HL-60/S4 treated with phorbol 12-myristate 13-acetate at 8.2 ng/mL for 4 days and 3 days (cell line): ENCODE data around the gene POC1A.

ENCODE experiments used
- in situ Hi-C: fragments of 300-500 bp; cut with MboI; formaldehyde crosslinking; loops from 2 replicates; pipeline ENCODE4 v1.15.0; 2022; ENCODE audit warnings: low sequenced_read_pairs

POC1A gene

DNA sequence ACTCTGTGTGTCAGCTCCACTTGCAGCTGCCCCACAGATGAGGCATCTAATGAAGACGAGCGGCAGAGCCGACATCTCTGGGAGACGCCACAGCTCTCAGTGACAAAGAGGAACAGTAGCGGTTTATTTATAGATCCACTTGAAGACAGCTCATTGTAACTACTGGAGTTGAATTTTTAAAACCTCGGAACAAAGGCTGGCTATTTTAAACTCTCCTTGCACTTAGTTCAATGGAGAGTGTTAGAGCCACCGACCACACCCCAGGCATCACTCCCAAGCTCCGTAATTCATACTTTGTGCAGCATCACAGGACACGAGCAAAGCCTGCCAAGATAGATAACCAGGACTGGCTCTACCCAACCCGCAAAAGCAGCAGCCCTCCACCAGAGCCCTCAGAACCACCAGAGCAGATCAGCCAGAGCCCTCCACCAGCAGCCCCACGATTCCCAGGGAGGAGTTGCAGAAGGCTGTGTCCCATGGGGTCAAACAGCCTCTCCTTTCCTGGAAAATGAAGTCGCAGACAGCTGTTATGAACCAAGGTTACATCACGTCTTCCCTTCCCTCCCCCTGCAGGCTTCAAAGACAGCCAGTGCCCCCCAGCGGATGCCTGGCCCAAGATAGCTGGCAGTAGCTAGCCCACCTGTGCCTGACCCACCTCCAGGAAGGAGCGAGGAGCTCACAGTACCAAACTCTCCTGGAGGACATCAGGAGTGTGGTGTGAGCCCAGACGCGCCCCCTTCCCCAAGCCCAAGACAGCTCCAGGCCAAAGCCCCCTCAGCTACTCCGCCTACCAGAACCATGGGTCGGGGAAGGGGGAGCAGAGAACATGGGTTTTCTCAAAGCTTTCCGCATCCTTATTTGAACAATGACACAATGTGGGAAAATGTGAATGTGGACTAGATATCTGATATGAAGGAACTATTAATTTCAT, 45.7 kb downstream of the POC1A start:
- in situ Hi-C loops = no loop called here

DNA sequence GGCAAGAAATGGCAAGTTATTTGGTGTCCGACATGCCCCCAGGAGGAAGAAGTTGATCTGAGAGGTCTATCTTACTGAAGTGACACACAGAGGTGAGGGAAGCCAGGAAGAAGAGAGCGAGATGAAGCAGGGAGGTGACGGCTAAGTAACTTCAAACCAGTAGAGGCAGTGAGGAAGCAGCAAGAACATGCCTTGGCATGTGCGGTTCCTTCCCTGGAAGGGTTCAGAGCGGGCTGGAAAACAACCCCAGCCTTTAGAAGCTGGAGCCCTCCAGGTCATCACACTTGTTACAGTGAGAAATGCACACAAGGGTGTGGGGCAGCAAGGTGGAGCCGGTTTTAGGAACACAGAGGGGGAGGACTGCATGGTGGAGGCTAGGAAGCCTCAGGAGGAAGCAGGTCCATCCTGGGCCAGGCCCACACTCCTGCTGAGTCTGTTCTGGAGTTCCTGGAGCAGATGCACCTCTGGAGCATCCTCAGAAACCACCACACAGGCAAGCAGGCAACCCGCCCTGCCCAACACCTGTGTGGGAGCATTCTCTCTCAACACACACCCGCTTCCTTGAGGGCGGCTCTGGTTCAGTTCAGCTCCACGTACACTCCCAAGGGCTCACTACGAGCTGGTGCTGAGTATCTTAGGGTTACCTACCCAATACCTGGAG, 47.1 kb downstream of the POC1A start:
- in situ Hi-C loops = no loop called here

DNA sequence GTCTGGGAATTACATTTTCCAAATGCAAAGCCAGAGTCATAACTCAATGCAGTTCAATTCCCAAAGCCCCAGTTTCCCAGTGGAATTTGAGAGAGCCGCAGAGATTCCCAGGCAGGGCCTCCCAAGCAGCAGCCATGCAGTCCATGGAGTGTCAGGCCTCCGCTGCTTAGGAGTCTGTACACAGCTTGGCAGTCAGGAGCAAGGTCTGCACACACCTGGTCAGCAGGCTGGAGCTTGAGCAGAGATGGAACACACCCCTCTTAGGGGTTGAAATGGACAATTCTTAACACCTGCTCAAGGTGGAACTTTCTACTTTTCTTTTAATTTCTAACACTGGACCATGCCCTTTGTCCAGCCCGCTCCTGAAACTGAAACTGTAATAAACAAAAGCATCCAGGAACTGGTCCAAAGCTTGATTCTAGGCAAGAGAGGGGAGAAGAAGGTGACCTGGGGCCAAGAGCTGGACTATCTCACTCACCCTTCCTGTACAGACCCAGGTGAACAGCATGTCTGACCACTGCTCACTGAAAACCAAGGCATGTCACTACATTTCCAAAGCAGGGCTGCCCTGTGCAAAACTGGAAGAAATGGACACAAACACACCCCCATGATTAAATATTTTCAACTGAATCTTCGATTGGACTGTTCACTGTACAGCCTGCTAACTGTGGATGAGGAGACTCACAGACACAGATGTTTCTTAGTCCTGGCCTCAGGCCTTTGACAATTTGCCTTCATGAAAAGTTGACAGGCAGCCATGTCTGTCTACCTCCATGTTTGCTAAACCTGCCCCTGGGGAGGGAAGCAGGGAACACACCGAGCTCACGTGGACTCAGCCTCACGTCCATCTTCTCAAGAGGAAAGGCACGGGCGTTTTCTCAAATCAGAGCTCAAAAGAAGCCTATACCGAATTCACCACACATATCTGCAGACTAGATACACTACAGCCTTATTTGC, 49.3 kb downstream of the POC1A start:
- in situ Hi-C loops = no loop called here

DNA sequence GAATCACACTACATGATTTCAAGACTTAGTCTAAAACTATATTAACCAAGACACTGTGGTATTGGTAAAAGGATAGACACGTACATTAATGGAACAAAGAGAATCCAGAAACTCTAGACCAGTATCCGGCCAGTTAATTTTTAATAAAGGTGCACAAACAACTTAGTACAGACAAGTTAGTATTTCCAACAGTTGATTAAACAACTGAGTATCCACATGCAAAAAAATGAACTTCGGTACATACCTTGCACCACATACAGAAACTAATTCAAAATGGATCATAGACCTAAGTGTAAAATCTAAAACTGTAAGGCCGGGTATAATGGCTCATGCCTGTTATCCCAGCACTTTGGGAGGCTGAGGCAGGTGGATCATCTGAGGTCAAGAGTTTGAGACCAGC, 51.3 kb downstream of the POC1A start:
- in situ Hi-C loops = no loop called here

DNA sequence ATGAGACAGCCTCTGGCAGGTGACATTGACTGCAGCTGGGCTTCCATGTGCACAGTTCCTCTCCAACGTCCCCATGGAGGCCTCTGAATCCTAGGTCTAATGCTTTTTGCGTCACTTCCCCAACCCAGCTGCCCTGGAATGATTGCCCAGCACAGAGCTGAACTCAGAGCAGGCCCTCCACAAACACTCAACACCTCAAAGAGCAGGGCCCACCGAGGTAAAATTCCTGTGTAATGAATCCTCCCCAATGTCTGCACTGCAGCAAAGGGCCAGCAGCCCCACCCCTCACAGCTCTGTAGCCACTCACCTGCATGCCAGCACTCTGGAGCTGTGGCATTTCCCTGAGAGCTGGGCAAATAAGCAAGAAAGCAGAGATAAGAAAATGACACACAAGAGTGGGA, 55.2 kb downstream of the POC1A start:
- in situ Hi-C loops = no loop called here

DNA sequence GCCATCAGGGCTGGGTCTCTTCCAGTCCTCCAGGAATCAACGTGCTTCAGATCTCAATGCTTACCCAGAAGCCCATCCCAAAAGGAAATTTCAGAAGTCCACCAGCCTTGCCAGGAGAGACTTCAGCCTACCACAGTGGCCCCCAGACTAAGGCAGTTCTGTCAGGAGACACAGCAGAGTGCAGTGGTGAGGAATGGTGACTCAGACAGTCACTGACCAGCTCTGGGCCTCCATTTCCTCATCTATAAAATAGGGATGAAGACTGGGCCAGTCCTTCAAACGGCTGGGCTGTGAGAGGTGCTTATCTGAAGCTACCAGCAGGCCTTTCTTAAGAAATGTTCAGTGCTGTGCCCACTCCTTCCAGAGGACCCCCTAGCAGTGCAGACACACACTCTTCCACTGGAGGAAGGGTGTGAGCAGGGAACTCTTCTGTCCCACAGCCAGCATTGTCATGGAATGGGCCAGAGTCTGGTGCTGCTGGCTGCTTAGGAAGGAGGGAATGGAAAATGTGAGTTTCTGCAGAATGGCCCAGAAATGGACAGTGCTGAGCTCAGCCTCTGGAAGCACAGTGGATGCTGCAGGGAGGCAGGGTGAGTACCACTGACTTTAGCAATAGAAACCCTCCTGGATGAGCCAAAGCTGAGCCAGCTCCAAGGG, 56.2 kb downstream of the POC1A start:
- in situ Hi-C loops = no loop called here

DNA sequence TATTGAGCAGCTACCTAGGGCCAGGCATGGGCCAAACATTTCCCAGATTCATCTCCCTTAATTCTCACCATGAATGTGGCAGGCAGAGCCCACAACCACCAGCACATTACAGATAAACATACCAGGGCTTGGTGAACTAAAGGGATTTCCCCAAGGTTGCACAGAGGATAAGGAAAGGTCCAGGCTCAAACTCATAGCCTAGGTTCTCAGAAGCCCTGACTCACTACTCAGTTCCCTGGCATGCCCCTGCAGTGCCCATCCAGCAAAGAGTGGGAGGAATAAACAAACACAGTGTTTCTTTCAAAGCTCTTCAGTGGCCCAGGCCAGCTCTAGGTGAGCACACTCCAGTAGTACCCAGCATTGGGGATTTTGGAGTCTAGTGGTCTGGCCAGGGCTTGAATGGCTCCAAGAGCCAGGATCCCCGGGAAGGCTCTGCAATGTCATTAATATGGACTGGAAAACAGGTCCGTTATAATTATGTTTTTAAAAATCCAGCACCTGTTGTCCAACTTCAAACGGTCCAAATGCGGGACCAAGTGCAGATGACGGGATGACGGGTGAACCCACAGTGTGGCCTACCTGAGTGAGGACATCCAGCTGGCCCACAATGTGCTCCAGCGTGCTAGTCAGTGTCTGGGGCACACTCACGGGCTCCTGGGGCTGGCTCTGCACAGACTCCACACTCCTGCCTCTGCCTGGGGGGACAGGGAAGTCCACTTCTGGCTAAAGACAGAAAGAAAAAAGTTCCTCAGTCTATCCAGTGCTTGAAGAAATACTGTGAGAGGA, 58.0 kb downstream of the POC1A start:
- in situ Hi-C loops = no loop called here

DNA sequence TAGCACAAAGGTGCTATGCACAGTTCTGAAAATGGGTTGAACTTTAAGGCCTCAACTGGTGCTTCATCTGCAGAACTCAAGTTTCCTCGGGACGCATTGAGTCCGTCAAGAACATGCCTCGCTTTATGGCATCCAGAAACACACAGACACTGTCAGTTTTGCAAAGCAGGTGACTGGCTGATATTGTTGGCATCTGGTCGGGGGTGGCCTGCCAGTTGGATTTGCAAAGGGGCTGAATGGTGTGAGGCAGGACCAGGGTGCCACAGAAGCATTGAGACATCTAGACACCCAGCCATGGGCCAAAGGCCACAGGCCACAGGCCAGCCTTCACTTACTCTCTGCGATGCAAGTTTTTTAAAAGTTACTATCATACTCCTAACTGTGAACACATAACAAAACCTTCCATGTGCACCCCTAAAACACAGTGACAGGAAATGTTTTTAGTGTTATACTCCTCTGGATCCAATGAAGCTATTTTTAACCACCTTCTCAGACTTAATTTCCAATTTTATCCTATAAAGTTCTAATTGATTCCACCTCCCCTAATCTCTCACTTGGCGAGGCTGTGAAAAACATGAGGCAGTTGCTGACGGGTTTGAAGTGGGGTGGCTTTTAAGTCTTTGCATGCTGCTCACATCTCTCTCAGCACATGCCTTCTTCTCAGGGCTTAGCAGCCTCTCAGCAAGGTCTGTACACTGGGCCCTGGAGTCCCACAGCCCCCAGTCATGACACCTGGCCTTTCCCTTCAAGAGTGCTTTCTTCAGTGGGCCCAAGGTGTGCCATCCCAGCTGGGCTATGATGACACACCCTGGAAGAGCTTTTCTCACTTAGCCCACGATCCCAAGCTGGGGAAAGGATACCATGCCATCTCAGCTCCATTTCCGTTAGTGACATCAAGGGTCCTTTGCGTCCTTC, 59.4 kb downstream of the POC1A start:
- in situ Hi-C loops = no loop called here

DNA sequence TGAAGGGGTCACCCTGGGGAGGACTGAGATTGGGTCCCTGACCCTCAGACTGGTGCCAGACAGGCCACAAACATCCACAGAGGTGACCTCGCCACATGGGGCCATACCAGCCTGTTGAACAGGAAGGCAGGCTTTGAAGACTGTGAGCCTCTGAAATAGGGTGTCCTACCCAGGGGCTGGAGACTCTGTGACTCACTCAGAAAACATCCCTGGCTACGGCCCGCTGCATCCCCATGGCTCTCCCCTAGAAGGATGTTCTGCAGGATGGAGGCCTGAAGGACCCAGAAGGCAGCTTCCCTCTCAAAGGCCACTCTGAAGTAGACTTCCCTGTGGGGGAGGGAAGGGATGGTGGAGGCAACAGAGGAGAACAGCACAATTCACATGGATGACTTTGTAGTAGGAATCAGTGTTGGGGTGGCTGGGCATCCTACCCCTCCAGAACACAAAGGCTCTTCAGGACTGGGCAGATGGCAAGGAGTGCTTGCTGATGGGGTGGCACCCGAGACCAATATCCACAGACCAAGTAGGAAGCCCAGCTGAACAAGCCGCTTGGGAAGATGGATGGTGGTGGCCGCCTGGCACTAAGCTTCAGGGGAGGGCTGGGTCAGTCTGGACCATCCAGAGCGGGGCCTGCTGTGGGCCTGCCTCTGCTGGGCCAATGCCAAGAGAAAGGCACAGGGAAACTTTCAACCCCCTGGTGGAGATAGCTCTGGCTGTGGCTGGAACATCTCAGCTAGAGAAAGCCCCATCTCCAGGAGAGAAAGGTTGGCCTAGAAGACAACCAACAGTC, 60.3 kb downstream of the POC1A start:
- in situ Hi-C loops = no loop called here

DNA sequence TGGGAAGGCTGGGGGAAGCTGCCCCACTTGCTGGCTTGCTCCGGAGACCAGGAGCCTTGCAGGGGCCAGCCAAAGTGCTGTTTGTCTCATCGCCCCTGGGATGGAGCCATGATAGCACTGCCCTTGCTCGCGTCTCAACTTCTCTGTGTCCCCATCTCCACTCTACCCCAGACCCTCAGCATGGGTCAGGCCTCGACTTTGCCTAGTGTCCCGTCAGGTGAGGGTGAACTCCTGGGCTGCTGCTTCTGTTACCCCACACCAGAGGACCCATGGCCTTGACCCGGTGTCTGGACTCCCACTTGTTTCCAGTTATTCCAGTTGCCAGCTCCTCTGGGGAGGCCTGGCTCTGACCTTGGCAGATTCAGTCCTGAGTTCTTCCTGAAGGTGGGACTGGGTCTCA, 61.3 kb downstream of the POC1A start:
- in situ Hi-C loops = no loop called here

DNA sequence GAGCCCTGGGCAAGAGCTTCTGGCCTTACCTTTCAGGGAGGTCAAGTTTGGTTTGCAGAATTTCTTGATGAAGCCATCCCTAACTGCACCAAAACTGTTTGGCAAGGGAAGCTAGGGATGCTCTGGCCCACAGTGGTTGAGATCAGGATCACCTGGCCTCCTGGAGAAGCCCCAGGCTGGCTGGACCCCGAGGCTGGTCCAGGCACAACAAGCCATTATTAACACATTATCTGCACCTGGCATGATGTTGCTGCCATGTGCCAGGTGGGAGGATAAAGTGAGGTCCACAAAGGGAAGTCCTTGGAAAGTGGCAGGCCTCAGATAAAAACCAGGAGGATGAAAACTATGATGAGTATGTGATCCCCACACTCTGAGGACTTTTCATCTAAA, 62.0 kb downstream of the POC1A start:
- in situ Hi-C loops = no loop called here

DNA sequence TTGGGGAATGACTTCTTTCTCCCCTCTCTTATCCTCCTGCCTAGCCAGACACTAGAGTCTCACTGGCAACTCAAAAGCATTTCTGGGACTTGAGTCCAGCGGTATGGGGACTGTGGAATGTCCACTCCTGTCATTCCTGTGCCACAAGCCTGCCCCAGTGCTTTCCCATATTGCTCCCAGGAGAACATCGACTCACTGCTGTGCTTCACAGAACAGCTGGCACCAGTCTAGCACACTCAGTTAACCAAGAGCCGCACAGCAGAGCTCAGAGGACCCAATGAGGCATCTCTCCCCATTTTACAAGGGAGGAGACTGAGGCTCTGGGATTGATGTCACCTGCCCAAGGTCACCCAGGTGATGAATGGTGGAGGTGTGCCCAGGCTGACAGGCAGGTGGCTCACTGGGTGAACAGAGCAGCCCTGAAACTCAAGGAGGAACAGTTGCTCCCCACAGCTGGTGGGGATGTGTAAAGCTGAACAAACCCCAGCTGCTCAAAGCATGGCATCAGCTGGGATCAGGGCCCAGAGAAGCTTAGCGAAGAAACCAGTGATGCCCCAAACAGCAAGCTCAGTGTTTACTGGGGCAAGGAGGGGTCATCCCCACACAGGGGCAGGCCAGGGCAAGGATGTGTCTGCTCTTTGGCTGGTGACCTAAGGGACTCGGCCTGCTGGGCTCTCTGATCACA, 62.5 kb downstream of the POC1A start:
- in situ Hi-C loops = no loop called here

DNA sequence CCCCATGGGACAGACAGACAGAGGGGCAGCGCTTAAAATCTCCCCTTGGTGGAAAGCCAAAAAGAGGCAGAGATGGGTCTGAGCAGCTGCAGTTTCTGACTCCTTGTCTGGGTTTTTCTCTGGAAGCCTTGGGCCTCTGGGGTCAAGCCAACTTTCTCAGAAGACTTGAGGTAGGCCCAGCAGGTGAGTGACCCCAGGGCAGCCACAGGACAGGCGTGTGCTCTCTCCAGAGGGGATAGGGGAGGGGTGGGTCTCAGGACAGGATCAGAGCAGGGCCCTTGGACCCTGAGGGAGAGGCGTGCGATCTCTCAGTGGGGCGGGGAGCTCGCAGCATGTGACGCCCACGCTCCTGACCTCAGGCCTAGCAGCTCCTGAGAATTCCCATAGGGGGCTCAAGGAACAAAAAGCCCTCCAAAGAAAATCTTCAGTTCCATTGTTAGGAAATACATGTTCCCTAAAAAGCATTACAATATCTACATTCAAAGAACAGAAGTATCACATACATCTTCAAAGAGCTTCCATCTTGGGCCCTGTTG, 63.2 kb downstream of the POC1A start:
- in situ Hi-C loops = no loop called here

DNA sequence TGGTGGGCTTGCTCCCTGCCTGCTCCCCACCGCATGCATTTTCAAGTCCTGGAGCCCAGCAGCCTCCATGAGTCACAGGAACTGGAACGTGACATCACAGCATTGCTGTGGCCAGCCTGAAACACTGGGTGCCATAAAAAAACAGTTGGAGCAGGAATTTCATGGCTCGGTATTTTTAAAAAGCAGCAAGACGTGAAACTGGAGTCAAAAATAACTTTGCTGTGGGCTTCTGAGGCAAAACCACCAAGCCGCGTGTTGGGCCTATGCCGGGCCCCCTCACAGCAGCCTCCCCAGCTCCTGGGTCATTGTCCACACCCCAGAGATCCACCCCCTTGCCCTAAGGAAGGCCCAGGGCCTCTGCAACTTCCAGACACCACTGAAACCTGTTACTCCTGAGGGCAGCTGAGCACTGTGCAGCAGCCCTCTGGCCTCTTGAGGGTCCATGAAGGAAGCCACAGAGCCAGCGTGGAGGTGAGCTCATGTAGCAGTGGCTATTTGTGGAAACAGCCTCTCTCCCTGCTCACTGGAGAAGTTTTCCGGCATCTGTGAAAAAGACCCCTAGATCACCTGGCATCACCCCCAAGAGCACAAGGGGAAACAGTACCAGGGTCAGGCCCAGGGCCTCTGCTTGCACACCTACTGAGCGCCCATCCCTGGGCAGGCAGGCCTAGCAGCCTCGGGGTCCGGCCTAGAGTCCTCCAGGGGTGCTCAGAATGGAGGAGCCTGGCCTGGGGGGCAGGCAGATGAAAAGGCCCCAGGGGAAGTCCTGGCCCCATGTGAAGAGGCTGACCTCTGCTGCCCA, 63.9 kb downstream of the POC1A start:
- in situ Hi-C loops = no loop called here

DNA sequence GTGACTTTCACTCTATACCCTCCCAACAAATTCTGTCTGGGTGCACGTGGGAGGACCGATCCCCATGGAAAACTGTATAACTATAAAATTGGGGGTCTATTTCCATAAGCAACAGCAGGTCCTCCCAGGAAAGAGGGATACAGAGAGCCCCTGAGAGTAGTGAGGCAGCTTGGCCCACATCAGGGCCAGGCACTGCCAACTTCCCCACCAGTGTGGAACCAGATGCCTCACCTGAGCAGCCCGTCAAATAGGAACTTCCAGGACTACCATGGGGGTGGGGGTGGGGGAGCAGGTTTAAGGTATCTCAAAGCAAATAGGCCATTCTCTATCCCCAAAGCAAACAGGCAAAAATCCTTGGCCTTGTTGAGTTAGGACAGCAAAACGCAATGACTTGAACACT, 64.5 kb downstream of the POC1A start:
- in situ Hi-C loops = no loop called here
